Activated CD8-positive, alpha-beta memory T cell treated with anti-CD3 and anti-CD28 coated beads, Interleukin-2, amount 50 U/mL, for 24 hours (primary cell): ENCODE data around the gene ELOVL4.

Experiments used
- DNase-seq: peaks from one replicate; pipeline ENCODE4 v3.0.0-alpha.2; 2020; ENCODE audit errors: extremely low read depth

ELOVL4 gene

DNA sequence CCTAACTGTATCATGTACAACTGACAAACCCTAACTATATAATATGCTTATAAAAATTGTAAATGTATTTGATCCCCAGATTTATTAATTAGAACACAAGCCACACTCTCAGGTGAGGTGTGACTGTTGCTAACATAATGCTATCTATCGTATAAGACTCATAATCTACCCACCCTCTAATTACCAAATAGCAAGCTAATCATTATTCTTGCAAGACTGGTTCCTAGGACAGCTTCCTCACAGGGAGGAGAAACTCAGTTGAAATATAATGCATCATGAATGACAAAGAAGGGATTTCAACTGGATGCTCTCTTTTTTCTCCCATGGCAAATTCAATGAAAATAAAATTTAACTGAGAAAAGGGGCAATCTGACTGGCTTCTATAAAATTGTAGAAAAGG, 35.4 kb downstream of the ELOVL4 start:
- DNase-seq, result no peak

DNA sequence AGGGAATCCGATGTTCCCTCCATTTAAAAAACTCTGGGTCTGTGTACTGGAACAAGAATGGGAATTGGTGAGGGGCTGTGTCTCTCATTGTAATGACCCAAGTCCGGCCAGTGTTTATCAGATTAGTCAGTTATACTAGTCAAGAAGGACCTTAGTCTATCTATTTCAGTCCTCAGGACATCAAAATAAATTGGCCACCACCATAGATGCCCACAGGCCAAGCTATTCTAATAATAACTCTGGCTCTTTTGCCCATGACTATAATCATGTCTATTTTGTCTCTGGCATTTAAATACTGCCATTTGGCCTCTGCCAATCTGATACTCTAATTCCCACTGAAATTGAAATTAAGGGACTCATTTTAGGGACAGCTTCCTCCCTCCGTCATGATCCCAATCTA, 37.8 kb downstream of the ELOVL4 start:
- DNase-seq, result no peak

DNA sequence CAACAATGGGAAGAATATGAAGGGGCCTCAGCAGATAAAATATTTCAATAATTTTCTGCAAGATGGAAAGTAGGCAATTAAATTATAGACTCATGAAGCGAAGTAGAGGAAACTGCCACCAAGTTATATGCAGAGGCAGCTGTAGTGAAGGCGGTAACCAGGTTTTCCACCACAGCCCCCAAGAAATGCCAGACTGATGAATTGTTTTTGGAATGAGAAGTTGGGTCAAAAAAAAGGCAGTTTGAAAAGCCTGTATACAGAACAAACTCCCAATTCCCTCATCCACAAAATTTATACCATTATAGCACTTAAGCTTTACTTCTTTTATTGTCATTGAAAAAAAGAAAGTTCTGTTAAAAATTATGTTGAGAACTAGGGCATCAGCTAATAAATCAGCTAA, 45.3 kb downstream of the ELOVL4 start:
- no peak for DNase-seq

DNA sequence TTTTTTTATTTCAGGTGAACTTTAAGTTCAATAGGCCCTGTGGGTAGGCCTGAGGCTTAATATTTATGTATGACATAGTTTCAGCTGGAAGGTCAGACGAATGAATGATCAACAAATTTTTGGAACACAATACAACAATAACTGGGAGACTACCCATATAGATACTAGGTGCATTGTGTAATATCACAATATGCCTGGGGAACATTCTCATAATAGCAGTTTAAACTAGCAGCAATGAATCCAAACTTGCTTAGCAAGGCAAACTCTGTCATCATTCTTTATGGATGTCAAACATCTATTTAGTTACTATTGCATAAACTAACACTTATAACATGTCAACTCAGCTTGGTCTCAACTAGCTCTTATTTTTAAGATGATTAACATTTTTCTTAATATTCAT, 49.3 kb downstream of the ELOVL4 start:
- DNase-seq, result no peak

DNA sequence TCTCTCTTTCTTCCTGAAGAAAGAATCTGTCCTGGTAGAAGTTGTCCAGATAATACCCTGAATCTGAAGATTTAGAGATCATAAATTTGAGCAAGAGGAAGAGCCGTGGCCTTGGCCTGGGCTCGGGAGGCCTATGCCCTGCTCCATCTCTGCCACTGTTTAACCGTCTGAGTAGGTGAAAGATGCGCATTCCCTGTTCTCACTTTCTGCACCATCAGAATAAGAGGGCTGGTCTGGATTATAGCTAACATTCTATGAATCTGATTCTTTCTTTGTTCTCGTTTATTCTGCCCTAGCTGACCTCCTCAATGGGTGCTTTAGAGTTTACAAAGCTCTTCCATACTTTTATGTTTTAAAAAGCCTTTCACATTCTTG, 51.3 kb downstream of the ELOVL4 start:
- DNase-seq, result no peak

DNA sequence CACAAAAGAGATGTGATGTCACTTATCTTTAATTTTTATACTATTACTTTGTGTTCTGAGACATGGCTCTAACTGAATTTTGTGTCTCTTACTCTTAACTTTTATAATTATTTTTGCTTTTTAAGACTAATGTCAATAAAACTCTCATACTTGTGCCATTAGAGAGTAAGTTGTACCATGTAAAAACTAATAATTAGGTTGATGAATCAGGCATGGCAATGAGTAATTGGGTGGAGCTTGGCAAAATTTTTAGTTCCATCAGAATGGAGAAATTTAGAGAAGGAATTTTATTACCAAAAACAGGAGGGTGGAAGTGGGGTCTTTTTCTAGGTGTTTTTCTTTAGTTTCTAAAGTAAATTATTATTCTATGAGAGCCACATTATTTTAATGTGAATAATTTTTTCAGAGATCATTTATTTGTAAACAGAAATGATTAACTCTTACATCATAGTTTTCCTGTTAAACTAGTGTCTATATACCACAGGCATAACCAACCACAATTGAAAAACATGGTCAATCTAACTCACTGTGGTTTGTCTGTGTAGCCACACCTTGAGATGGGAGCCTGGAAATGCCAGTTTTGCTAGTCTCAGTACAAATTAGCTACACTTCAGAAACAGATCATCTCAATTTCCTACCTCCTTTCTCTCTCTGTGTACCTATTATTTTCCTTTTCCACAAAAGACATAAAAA, 51.8 kb downstream of the ELOVL4 start:
- DNase-seq, result no peak

DNA sequence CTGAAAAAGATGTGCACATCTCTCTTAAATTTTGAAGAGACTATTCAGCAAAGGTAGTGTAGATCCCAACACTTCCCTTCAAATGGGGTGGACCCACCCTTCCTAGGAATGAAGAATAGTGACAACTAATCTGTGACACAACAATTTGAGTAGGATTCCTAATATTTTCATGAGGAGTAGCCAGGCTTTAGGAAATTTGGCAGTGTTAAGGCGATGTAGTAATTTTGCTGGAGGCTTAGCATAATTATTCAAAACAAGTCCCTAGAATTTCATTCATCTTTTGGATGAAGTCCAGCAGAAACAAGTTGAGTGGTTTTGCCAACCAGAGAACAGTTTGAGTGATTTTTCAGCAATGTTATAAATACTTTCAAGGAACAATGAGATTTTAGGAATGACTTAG, 52.4 kb downstream of the ELOVL4 start:
- DNase-seq, result no peak

DNA sequence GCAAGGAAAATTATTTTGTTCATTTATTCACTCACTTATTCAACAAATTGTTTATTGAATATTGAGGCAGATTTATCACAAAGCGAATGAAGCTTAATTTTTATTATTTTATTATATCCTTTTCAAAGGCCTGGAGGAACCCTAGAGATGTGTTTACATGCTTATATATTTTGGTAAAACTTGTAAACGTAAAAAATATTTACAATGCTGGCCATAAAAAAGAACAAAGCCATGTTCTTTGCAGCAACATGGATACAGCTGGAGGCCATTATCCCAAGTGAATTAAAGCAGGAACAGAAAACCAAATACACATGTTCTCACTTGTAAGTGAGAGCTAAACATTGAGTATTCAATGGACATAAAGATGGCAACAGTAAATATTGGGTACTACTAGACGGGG, 58.8 kb downstream of the ELOVL4 start:
- no peak for DNase-seq

DNA sequence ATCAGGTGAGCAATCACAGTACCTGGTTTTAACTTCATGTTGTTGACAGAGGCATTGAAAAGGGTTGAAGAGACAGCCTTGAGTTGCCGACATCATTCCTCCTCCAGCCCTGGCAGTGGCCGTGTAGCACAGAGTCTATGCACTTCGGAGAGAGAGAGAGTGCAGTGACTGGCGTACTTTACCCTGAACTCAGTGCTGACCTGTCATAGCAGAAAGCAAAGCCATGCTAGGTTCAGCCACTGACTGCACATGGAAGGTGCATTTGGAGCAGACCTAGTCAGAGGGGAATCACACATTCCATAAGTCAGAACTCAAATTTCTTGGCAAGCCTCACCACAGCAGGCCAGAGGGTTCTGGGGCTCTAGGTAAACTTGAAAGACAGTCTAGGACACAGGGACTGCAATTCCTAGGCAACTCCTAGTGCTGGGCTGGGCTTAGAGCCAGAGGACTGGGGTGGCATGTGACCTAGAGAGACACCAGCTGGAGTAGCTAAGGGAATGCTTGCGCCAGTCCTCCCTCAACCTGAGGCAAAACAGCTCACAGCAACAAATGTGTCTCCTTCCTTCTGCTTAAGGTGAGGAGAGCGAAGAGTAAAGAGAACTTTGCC, 69.1 kb downstream of the ELOVL4 start:
- DNase-seq, result no peak

DNA sequence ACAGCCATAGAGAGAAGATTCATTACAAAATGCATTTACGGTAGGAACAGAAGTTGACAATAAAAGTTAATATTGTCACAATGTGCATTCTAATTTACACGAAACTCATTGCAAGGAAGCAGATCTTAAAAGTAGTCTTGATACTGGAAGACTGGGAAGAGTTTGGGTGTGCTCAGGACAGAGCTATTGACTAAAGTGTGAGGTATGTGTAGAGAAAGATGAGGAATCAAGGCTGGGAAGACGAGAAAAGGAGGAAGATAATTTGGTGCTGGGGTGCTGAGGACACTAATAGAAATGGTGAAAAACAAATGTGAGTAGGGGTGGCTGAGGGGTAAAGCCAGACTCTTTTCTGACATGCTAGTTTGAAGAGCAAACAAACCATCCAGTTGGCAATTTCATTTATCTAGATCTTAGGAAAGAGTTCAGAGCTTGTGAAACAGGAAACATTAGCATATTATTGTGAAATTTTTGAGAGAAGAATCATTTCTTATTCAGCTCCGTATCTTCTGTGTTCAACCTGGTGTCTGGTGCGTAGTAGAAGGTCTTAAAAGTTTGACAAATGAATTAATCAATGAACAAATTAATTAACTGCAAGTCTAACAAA, 72.7 kb downstream of the ELOVL4 start:
- DNase-seq, result no peak

DNA sequence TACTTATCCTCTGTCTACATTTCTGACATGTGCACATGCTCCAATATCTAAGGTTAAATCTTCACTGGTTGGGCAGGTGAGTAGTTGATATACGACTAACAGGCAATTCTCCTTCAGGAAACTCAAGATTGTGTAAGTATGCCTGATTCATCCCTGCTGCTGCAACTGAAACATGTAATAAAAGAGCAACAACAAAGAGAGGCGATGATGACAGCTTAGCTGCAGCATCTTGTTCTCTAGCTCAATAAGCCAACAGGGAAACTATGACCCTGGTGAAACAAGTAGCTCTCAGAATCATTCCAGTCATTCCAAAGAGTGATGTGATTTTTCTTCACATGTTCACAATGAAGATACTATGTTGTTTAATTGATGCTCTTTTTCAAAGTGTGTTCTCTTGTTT, 74.4 kb downstream of the ELOVL4 start:
- no peak for DNase-seq

DNA sequence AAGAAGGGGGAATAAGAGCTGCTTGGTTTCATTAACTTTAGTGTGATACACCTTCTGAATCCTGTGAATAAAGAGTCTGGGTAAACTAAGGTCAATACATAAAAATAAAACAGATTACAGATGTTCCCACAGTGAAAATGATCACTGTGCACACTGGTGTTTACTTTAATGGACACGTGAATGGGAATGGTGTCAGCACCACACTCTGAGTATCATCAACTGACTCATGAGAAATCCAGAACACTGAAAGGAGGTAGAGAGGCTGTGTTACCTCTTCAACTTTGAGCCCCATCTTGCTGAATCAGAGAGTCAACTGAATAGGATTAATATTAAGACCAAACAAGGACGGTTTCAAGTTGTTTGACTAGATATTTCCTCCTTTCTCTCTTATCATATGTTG, 75.0 kb downstream of the ELOVL4 start:
- DNase-seq, result no peak

DNA sequence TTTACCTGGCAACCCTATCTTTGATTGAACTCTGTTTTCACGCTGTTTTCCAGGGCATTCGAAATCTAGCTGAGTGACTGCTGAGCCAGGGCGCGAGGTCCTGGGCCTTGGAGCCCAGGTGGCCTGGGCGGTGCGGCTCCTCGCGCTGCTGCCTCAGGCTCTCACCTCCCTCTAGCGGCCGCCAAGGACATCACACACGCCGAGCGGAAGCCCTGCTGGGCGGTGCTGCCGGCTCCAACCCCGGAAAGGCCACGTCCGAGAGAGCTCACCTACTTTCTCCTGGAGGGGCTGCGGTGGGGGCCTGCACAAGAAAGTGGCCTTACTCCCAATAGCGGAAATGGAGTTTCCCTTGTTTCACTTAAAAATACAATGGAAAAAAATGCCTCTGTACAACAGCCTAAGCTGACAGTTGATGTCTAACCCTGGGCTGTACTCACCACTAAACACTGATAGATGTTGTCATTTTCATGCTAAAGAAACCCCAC, 77.7 kb downstream of the ELOVL4 start:
- DNase-seq, result peak; percentile 45

DNA sequence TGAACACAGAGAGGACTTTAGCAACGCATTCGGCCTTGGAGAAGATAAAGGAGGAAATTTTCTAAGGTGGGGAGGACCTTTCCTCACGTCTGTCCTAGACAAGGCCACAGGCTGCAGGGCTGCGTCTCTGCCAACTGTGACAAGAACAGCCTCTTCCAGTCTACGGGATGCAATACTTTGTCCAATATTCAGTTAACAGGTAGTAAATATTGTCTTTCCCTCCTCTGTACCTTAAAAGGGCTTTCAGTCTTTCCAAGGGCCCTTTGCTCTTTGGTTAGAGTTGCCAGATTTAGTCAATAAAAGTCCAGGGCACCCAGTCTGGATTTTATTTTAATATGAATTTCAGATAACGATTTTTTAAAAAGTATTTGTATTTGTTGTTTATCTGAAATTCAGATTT, 78.2 kb downstream of the ELOVL4 start:
- no peak for DNase-seq

DNA sequence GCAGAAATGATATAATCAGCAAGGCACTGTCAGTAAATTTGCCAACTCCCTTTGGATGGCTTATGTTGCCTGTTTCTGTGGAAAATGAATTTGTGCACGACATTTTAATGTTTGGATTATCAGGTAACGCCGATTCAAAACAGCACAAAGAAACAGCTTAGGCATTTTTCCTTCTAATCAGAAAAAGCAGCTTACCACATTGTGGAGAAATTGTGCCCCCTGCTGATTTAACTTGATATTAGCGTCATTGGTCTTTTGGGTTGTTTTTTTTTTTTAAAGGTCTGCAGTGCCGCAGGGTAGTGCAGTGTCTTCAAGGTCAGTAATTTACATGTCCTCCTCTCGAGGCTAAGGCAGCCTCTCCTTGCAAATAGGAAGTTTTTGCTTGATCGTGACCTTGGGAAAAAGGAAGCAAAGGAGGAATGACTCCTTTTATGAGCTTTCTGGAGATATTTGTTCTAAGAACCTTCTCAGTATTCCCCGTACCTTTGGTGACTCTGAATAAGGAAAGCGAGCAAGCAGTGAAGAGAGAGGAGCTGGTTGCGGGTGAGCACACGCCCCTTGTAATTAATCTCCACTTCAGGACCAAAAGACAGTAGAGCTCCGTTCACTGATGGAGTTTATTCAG, 79.1 kb downstream of the ELOVL4 start:
- DNase-seq, result no peak
